Activated naive CD4-positive, alpha-beta T cell treated with anti-CD3 and anti-CD28 coated beads for 36 hours (primary cell): ENCODE data around the gene B3GALT6. TPM values are rescaled to one million over a fixed set of nuclear protein-coding genes. Genes with fewer than 3 reads are reported as not detected.
A peak's percentile ranks its signal among the peaks of the same experiment; 100 is the strongest.

Source experiments
- CTCF ChIA-PET: fragments of 350-600 bp; sonication (Branson Sonifier 250); formaldehyde crosslinking; loops from one replicate; lab custom pipeline; 2021; ENCODE audit warnings: antibody characterized with exemption; lab: Charles Lee
- DNase-seq: peaks from one replicate; pipeline ENCODE4 v3.0.0-alpha.2; 2020
- H3K27ac Mint-ChIP-seq: one replicate; pipeline ENCODE4 v1.8.0; 2021; ENCODE audit warnings: mild to moderate bottlenecking, mixed read lengths
- H3K27me3 Mint-ChIP-seq: one replicate; pipeline ENCODE4 v1.8.0; 2021; ENCODE audit warnings: low read depth, mixed read lengths
- H3K36me3 Mint-ChIP-seq: one replicate; pipeline ENCODE4 v1.8.0; 2021; ENCODE audit warnings: low read depth, mixed read lengths
- H3K4me1 Mint-ChIP-seq: one replicate; pipeline ENCODE4 v1.8.0; 2021; ENCODE audit warnings: low read depth, mixed read lengths
- H3K4me3 Mint-ChIP-seq: one replicate; pipeline ENCODE4 v1.8.0; 2021; ENCODE audit warnings: mild to moderate bottlenecking, moderate library complexity, mixed read lengths
- H3K9me3 Mint-ChIP-seq: one replicate; pipeline ENCODE4 v1.8.0; 2021; ENCODE audit warnings: mixed read lengths
- intact Hi-C: fragments of 100-400 bp; cut with micrococcal nuclease; formaldehyde crosslinking; loops from one replicate; pipeline ENCODE4 v1.15.1; 2023
- total RNA-seq, 2 experiments: library from RNA; stranded (reverse); gene quantifications; one replicate each; pipeline ENCODE4 v1.2.3, GENCODE V29; 2021

Gene B3GALT6
- total RNA-seq, 2 experiments from 2014 or later = 8.7 to 9.9 TPM

DNA sequence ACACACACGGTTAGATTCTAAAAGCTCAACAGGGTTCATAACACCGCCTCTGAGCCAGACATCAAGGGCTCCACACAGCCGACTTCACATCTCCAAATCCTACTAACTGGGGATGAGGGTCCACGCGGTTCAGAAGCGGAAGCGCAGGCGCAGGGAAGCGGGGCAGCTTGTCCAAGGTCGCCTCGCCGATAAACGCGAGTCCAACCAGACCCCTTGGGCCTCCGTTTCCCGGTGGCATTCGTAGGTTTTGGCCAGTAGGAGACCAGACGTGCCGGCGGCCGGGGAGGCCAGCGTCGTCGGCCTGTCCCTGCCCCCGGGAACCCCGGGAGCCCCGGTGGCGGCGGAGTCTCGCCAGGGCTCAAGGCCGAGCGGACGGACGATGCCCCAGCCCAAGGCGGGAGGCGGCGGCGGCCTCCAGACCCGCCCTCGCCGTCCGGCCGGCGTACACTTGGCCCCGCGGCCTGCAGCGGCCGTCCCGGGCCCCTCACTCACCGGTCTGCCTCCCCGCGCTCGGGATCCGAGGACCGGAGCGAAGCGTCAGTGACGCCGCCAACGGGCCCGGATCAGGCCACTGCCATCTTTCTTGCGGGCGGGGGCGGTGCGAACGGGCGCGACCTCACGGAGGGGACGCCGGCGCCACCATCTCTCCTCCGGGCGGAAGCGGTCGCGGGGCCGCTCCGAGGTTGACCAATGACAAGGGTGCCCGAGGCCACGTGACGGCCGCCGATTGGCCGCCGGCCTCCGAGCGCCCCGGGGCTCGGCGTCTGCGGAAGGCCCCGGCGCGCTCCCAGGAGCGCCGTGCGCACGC is 433 bp upstream of the B3GALT6 start, which contains the start of gene SDF4:
Gene SDF4 (minus strand): TSS at position 602 of the 808 bp plus-strand sequence. CDS start 3,229 bp downstream, outside the sequence.
- CTCF ChIA-PET = interaction anchor here (1.0 to 1.5 kb wide), 2 partner anchors 51 to 109 kb away, joined by 3 to 9 read pairs; no protein-coding TSS in a partner anchor
- peak; percentile 97 for DNase-seq
- Mint-ChIP-seq H3K9me3 (no peaks in the 10 kb centered on the region), H3K27ac (peak within 1 kb of the TSS; percentile 86), H3K36me3 (peaks cover 21% of the 10 kb centered on the region), H3K27me3 (no peaks in the 10 kb centered on the region), H3K4me1 (peaks cover 35% of the 10 kb centered on the region), H3K4me3 (peak within 1 kb of the TSS; percentile 86)
- intact Hi-C loops = loop anchor here (1.0 to 10.0 kb wide), 6 partner anchors 19 to 197 kb away; partner anchors contain the start of genes C1orf159, PUSL1 and UBE2J2

DNA sequence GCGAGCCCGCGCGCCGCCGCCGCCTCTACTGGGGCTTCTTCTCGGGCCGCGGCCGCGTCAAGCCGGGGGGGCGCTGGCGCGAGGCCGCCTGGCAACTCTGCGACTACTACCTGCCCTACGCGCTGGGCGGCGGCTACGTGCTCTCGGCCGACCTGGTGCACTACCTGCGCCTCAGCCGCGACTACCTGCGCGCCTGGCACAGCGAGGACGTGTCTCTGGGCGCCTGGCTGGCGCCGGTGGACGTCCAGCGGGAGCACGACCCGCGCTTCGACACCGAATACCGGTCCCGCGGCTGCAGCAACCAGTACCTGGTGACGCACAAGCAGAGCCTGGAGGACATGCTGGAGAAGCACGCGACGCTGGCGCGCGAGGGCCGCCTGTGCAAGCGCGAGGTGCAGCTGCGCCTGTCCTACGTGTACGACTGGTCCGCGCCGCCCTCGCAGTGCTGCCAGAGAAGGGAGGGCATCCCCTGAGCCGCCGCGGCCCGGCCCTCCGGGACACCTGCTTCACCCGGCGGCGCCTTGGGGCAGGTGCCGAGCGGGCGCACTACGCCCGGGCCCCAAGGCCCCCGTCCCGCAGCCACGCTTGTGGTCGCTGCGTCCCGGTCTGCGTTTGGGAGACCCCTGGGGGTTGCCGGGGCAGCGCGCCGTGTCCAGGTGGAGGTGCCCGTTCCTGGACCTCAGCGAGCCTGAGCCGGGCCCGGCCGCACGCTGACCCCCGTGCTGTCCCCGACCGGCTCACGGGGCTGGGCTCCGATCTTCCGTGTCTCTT is 944 bp downstream of the B3GALT6 start:
- H3K36me3 Mint-ChIP-seq = peaks cover 18% of the 10 kb centered on the region
- no peak for DNase-seq
- no peaks in the 10 kb centered on the region for H3K9me3 Mint-ChIP-seq
- CTCF ChIA-PET = no interaction called here
- peak overlapping the region; percentile 68 for H3K27ac Mint-ChIP-seq
- no peaks in the 10 kb centered on the region for H3K27me3 Mint-ChIP-seq
- H3K4me1 Mint-ChIP-seq = peaks cover 35% of the 10 kb centered on the region
- peak overlapping the region; percentile 74 for H3K4me3 Mint-ChIP-seq
- intact Hi-C loops = loop anchor here (1.0 to 10.0 kb wide), 3 partner anchors 75 to 198 kb away; partner anchors contain the start of genes C1orf159 and PUSL1

DNA sequence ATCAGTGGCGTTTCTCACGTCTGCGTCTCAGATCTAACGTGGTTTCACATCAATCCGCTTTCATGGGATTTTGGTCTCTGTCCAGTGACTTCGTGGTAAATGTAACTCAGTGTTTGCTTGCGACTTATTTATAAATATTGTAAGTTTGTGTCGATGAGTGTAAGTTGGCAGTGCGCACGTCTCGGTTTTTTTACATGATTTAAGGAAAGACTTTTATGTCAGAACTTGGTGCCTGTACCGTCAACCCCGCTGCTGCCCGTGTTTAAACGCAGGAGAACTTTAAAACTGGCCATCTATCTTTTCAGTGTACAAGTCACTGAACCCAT is 1.5 kb downstream of the B3GALT6 start:
- peaks cover 34% of the 10 kb centered on the region for H3K4me1 Mint-ChIP-seq
- CTCF ChIA-PET = no interaction called here
- peak overlapping the region; percentile 68 for H3K27ac Mint-ChIP-seq
- H3K4me3 Mint-ChIP-seq = peak overlapping the region; percentile 74
- intact Hi-C loops = loop anchor here (10.0 kb wide), 1 partner anchor 199 kb away; no protein-coding TSS in a partner anchor
- H3K9me3 Mint-ChIP-seq = no peaks in the 10 kb centered on the region
- no peak for DNase-seq
- H3K27me3 Mint-ChIP-seq = no peaks in the 10 kb centered on the region
- H3K36me3 Mint-ChIP-seq = peaks cover 18% of the 10 kb centered on the region

DNA sequence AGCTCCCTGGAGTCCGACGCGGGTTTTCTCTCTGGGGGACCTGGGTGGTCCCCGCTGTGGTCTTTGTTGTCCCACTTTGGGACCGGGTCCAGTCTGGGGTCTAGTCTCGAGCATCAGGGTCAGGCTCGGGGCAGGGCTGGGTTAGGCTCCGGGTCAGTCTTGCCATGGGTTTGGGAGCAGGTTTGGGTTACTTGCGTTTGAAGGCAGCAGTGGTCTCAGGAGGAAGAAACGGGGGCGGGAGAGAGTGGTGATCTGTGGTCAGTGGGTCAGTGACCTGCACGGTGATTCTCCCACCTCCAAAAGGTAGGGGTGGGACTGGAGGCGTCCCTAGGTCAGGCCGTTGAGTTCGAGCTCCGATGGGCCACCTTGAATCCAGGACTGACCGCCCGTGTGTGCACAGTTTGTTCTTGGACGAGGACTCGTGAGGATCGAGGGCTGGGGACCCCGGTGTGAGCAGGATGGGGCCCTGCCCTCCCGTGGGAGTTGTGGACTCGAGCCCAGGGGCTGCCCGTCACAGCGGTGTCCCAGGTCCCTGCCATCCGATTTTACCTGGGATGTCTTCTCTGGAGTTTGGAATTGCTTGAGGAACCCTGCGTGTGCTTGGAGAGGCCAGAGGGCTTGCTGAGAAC is 2.3 kb downstream of the B3GALT6 start:
- Mint-ChIP-seq H3K36me3 (peaks cover 15% of the 10 kb centered on the region), H3K27me3 (no peaks in the 10 kb centered on the region), H3K4me3 (peak overlapping the region; percentile 74), H3K27ac (peak overlapping the region; percentile 19), H3K9me3 (no peaks in the 10 kb centered on the region), H3K4me1 (peaks cover 28% of the 10 kb centered on the region)
- CTCF ChIA-PET = no interaction called here
- intact Hi-C loops = loop anchor here (10.0 kb wide), 1 partner anchor 199 kb away; no protein-coding TSS in a partner anchor
- no peak for DNase-seq

DNA sequence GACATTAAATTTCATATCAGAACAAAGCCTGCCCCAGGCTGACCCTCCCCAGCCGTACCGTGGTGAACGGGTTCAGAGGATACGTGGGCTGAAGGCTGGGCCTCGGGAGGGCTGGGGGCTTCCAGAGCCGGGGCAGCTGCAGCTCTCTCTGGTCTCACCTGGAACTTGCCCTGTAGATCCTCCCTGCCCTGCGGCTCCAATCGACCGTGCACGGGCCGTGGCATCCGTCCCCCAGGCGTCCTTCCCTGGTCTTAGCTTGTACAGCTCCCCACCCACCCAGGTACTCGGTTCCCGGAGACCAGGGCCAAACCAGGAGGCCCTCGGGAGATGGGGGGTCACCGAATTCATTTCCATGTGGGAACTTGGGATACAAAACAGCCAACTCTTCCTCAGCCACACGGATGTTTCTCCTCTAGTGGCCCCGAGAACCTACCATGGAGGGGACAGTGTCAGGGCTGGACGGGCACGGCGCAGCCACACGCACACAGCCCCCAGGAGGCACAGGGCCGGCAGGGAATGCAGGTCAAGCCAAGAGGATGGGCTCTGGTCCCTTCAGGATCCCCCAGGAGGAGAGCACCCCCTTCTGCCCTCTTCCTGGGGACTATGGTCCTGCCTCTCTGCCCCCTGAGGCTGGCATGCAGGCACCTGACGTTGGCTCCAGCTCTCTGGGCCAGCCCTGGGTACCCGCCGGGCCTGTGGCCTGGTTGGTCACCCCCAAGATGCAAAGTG is 3.1 kb downstream of the B3GALT6 start:
- Mint-ChIP-seq H3K4me1 (peaks cover 20% of the 10 kb centered on the region), H3K4me3 (no peak overlapping the region), H3K27me3 (no peaks in the 10 kb centered on the region), H3K9me3 (no peaks in the 10 kb centered on the region), H3K27ac (no peak overlapping the region), H3K36me3 (peaks cover 14% of the 10 kb centered on the region)
- DNase-seq = no peak
- intact Hi-C loops = loop anchor here (10.0 kb wide), 1 partner anchor 200 kb away; no protein-coding TSS in a partner anchor
- CTCF ChIA-PET = no interaction called here

DNA sequence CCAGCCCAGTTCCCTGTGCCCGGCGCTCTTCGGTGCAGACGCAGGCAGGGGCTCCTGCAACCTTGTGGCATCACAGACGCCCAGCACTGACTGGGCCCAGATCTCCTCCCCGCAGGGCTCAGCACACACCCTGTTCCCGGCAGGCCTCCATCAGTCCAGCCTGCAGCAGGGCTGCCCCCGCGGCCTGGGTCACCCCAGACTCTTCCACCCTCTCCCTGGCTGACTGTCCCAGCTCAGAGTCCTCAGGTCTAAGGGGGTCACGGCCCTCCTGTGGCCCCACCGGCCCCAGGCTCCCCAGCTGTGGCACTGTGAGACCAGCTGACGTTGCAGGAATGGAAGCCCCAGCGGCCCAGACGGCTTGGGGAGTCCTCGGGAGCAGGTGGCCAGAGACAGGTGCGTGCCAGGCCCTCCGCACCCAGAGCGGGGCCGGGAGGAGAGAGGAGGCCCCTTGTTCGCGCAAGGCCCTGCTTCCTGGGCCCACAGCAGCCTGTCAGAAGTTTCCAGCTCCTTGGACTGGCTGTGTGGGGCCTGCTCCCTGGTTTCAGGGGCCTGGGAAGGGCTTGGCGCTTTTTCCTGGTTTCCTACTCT is 4.2 kb downstream of the B3GALT6 start:
- Mint-ChIP-seq H3K9me3 (no peaks in the 10 kb centered on the region), H3K27me3 (peaks cover 3% of the 10 kb centered on the region), H3K36me3 (peaks cover 10% of the 10 kb centered on the region), H3K27ac (no peak overlapping the region), H3K4me1 (peaks cover 14% of the 10 kb centered on the region), H3K4me3 (no peak overlapping the region)
- DNase-seq = no peak
- CTCF ChIA-PET = no interaction called here
- intact Hi-C loops = loop anchor here (10.0 kb wide), 1 partner anchor 201 kb away; no protein-coding TSS in a partner anchor

DNA sequence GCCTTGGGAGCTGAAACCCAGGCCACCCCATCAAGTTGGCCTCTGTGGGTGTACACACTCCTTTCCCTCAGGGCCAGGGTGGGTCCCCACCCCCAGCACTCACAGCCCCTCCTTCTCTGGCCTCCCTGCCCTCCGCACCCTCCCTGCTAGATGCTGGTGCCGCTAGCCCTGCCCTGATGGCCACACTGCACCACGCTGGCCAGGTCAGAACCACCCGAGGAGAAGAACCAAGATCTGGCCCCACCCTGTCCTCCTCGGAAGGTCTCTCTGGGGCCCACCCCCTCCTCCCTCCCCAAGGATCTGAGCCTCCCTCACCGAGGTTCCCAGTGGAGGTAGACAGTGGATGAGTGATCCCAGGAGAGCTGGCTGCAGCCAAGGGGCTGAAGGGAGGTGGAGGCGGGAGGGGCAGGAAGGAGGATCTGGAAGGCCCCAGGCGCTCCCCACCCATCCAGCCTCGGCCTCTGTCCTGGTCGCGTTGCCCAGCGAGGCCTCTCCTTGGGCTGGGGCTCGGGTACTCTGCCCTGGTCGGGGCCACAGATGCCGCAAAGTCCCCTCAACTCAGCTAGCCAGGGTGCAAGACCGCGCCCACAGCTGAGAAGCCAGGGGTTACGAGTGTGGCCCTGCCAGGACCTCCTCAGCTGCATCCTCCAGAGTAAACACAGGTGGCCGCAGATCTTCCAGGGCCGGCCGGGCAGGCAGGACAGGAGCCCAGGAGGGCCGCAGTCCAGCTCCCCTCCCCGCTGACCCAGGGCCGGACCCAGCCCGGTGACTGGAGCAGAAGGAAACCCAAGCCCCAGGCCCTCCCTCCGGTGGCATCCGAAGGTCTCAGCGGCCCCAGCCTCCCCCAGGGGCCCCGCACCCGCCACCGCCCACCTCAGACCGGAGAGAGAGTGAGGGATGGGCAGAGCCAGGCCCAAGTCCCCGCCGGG is 5.2 kb downstream of the B3GALT6 start:
- no peak overlapping the region for H3K27ac Mint-ChIP-seq
- peaks cover 14% of the 10 kb centered on the region for H3K4me1 Mint-ChIP-seq
- no peak for DNase-seq
- CTCF ChIA-PET = interaction anchor here (0.6 to 0.9 kb wide), 2 partner anchors 84 to 116 kb away, joined by 3 read pairs; no protein-coding TSS in a partner anchor
- H3K36me3 Mint-ChIP-seq = peaks cover 10% of the 10 kb centered on the region
- H3K27me3 Mint-ChIP-seq = peaks cover 3% of the 10 kb centered on the region
- intact Hi-C loops = loop anchor here (10.0 kb wide), 1 partner anchor 202 kb away; no protein-coding TSS in a partner anchor
- no peaks in the 10 kb centered on the region for H3K9me3 Mint-ChIP-seq
- H3K4me3 Mint-ChIP-seq = no peak overlapping the region

DNA sequence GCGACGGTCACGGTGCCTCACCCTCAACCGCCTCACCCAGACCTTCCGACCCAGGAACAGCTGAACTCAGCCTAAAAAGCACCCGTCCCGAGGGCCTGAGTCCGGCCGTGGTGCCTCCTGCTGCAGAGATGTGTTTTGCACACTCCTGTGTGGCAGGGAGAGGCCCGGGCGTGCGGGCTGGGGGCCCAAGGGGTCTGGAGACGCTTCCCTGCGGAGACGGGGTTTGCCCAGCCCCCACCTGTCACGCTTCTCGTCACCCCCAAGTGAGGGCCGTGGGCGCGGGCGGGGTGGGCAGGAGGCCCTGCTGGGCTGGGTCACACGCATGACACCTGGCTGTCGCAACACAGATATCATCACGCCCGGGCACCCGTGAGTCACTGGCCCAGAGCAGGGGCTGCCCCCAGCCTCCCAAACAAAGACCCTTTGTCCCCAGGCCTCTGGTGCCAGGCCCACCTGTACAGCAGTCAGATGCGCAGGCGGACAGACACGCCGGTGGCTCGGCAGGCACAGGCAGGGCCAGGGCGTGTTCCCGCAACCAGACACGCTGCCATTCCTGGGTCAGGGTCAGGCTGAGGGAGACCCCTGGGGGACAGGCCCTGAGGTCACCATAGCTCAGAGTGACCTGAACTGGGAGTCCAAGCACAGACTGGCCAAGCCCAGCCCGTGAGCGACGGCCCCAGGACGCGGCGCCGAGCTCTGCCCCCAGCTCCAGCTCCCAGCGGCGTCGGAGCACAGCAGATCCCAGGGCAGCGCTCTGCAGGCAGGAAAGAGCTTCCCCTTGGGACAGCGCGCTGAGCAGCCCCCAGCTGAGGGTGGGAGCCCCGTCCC is 6.1 kb downstream of the B3GALT6 start:
- Mint-ChIP-seq H3K9me3 (no peaks in the 10 kb centered on the region), H3K4me1 (peaks cover 14% of the 10 kb centered on the region), H3K27ac (no peak overlapping the region), H3K4me3 (no peak overlapping the region), H3K36me3 (peaks cover 10% of the 10 kb centered on the region), H3K27me3 (peaks cover 3% of the 10 kb centered on the region)
- DNase-seq = no peak
- CTCF ChIA-PET = interaction anchor here (0.7 to 0.9 kb wide), 2 partner anchors 116 to 117 kb away, joined by 3 read pairs; no protein-coding TSS in a partner anchor
- intact Hi-C loops = loop anchor here (10.0 kb wide), 1 partner anchor 203 kb away; no protein-coding TSS in a partner anchor

DNA sequence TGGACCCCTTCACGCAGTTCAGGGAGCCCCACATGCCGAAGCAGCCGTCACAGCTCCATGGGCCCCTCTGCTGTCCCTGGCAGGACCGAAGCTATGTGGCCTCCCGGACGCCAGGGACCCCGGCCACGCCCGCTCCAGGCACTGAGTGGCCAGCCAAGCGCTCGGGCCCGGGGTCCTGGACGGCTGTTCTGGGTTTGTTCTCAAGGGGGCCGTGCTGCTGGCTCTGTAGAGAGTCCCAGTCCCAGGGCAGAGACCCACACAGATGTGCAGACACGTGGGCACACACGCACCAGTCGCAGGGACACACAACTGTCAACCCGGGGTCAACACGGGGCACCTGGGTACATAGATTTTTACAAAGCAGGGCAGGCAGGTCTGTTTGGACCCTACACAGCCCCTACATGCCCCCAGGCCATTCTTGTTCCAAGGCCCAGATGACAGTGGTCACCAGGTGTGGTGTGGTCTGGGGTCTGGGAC is 6.7 kb downstream of the B3GALT6 start:
- Mint-ChIP-seq H3K9me3 (no peaks in the 10 kb centered on the region), H3K27ac (no peak overlapping the region), H3K4me3 (no peak overlapping the region), H3K27me3 (peaks cover 3% of the 10 kb centered on the region), H3K36me3 (peaks cover 6% of the 10 kb centered on the region), H3K4me1 (peaks cover 10% of the 10 kb centered on the region)
- no peak for DNase-seq
- CTCF ChIA-PET = interaction anchor here (0.7 to 0.8 kb wide), 2 partner anchors 116 to 117 kb away, joined by 3 to 4 read pairs; no protein-coding TSS in a partner anchor
- intact Hi-C loops = loop anchor here (10.0 kb wide), 1 partner anchor 204 kb away; no protein-coding TSS in a partner anchor
